GM12801 (cell line): ENCODE measurements around the gene PML.

Source experiments
- CTCF ChIP-seq: IDR thresholded peaks from one replicate; pipeline ENCODE4 v1.5.1; 2011; ENCODE audit warnings: control low read depth; ENCODE audit not compliant: insufficient read length; ENCODE audit errors: extremely low read depth

PML gene

GRCh38 chr15:73994413-73994883 lies at the start of gene PML:
PML (plus strand) TSS chr15:73994716; CDS start chr15:73994813, 97 bp downstream.
- TF ChIP-seq CTCF, result no peak

GRCh38 chr15:73945130-73945508 lies 49.4 kb upstream of the PML start:
- TF ChIP-seq CTCF, result no peak

GRCh38 chr15:73946046-73946721 lies 48.3 kb upstream of the PML start:
- TF ChIP-seq CTCF, result no peak

- no peak for TF ChIP-seq CTCF
These were observed 47.6 kb upstream of the PML start for GRCh38 chr15:73946795-73947370.

- no peak for TF ChIP-seq CTCF
These were observed 46.9 kb upstream of the PML start for GRCh38 chr15:73947651-73948050.

GRCh38 chr15:73948396-73948795 lies 46.1 kb upstream of the PML start:
- no peak for TF ChIP-seq CTCF

GRCh38 chr15:73948982-73949381 lies 45.5 kb upstream of the PML start:
- no peak for TF ChIP-seq CTCF
